Inferior parietal cortex (tissue), 1 donor: ENCODE data around the gene ZAP70.

Experiments
- DNase-seq: peaks from one replicate; pipeline ENCODE4 v3.0.0-alpha.2; 2016; ENCODE audit errors: extremely low spot score

ZAP70 gene

GRCh38 chr2:97750017-97750416 is 36.6 kb downstream of the ZAP70 start:
- DNase-seq: no peak

GRCh38 chr2:97751752-97752151 is 38.4 kb downstream of the ZAP70 start:
- no peak for DNase-seq

GRCh38 chr2:97752342-97753334 is 39.3 kb downstream of the ZAP70 start:
- DNase-seq: no peak

GRCh38 chr2:97754690-97755346 is 41.4 kb downstream of the ZAP70 start:
- DNase-seq: no peak

- DNase-seq: no peak
Observed at GRCh38 chr2:97755491-97755890, 42.1 kb downstream of the ZAP70 start.

GRCh38 chr2:97757062-97757461 is 43.7 kb downstream of the ZAP70 start:
- DNase-seq: no peak

- DNase-seq: no peak
Observed at GRCh38 chr2:97758131-97758705, 44.8 kb downstream of the ZAP70 start.

- no peak for DNase-seq
Observed at GRCh38 chr2:97759727-97760407, 46.5 kb downstream of the ZAP70 start.

- DNase-seq: no peak
Observed at GRCh38 chr2:97760480-97761049, 47.2 kb downstream of the ZAP70 start.

- no peak for DNase-seq
Observed at GRCh38 chr2:97761192-97761591, 47.8 kb downstream of the ZAP70 start.

GRCh38 chr2:97763176-97763845 is 49.9 kb downstream of the ZAP70 start:
- no peak for DNase-seq

GRCh38 chr2:97764559-97765263 is 51.3 kb downstream of the ZAP70 start:
- DNase-seq: no peak

GRCh38 chr2:97765933-97766332 is 52.6 kb downstream of the ZAP70 start:
- DNase-seq: no peak

- DNase-seq: no peak
Observed at GRCh38 chr2:97766567-97766966, 53.2 kb downstream of the ZAP70 start.

GRCh38 chr2:97769308-97769707 is 55.9 kb downstream of the ZAP70 start:
- no peak for DNase-seq

GRCh38 chr2:97769711-97770110 is 56.3 kb downstream of the ZAP70 start:
- no peak for DNase-seq

- no peak for DNase-seq
Observed at GRCh38 chr2:97770445-97770844, 57.1 kb downstream of the ZAP70 start.

GRCh38 chr2:97774425-97774824 is 61.0 kb downstream of the ZAP70 start:
- no peak for DNase-seq

- no peak for DNase-seq
Observed at GRCh38 chr2:97775074-97775473, 61.7 kb downstream of the ZAP70 start.

GRCh38 chr2:97779141-97779540 is 65.8 kb downstream of the ZAP70 start:
- DNase-seq: no peak
